SK-N-SH treated with all-trans-retinoic acid at 6 μM for 48 hours (cell line): ENCODE data around the gene ATP8A1.

Experiments used
- ATAC-seq: fragments of 200-7000 bp; cut with Tn5 transposase; 3 replicates; pipeline ENCODE4 v1.9.1; 2020; ENCODE audit warnings: mild to moderate bottlenecking, moderate library complexity
- ARNTL ChIP-seq: fragments of 450-650 bp; formaldehyde crosslinking; IDR thresholded peaks from 2 replicates; pipeline ENCODE4 v1.5.0; 2020; ENCODE audit warnings: low read depth, mild to moderate bottlenecking, moderate library complexity, borderline replicate concordance
- BACH2 ChIP-seq: fragments of 250-450 bp; sonication (Bioruptor Pico); IDR thresholded peaks from 2 replicates; pipeline ENCODE4 v1.9.0; 2021; ENCODE audit warnings: mild to moderate bottlenecking, borderline replicate concordance
- CSDC2 ChIP-seq: fragments of 250-450 bp; sonication (Bioruptor Pico); IDR thresholded peaks from 2 replicates; pipeline ENCODE4 v1.5.0; 2020; ENCODE audit warnings: mild to moderate bottlenecking, moderate library complexity
- ESRRG ChIP-seq: fragments of 250-450 bp; sonication (Bioruptor Pico); IDR thresholded peaks from 2 replicates; pipeline ENCODE4 v1.6.1; 2021; ENCODE audit warnings: mild to moderate bottlenecking
- GLIS3 ChIP-seq: fragments of 250-450 bp; sonication (Bioruptor Pico); IDR thresholded peaks from 2 replicates; pipeline ENCODE4 v1.5.0; 2020; ENCODE audit warnings: mild to moderate bottlenecking, moderate library complexity
- ISL1 ChIP-seq: fragments of 250-450 bp; sonication (Bioruptor Pico); IDR thresholded peaks from 2 replicates; pipeline ENCODE4 v2.1.2; 2022; ENCODE audit warnings: mild to moderate bottlenecking, moderate library complexity
- OSR1 ChIP-seq: fragments of 250-450 bp; sonication (Bioruptor Pico); IDR thresholded peaks from 2 replicates; pipeline ENCODE4 v1.8.0; 2022; ENCODE audit warnings: moderate library complexity, mild to moderate bottlenecking, inconsistent platforms
- PPARA ChIP-seq: fragments of 250-450 bp; sonication (Bioruptor Pico); IDR thresholded peaks from 2 replicates; pipeline ENCODE4 v1.5.0; 2020; ENCODE audit warnings: mild to moderate bottlenecking, borderline replicate concordance
- RARB ChIP-seq: fragments of 250-450 bp; sonication (Bioruptor Pico); IDR thresholded peaks from 2 replicates; pipeline ENCODE4 v1.8.0; 2021; ENCODE audit warnings: mild to moderate bottlenecking, moderate library complexity
- SNAI2 ChIP-seq: fragments of 250-450 bp; sonication (Bioruptor Pico); IDR thresholded peaks from 2 replicates; pipeline ENCODE4 v1.5.0; 2020; ENCODE audit warnings: mild to moderate bottlenecking, moderate library complexity
- TCF4 ChIP-seq: fragments of 250-450 bp; sonication (Bioruptor Pico); IDR thresholded peaks from 2 replicates; pipeline ENCODE4 v1.8.0; 2021; ENCODE audit warnings: mild to moderate bottlenecking, moderate library complexity, borderline replicate concordance
- ZC3H10 ChIP-seq: fragments of 250-450 bp; sonication (Bioruptor Pico); IDR thresholded peaks from 2 replicates; pipeline ENCODE4 v1.5.1; 2021; ENCODE audit warnings: mild to moderate bottlenecking, moderate library complexity
- ZFP3 ChIP-seq: fragments of 250-450 bp; sonication (Bioruptor Pico); IDR thresholded peaks from 2 replicates; pipeline ENCODE4 v1.5.0; 2020; ENCODE audit warnings: mild to moderate bottlenecking, moderate library complexity
- ZFP30 ChIP-seq: fragments of 450-650 bp; formaldehyde crosslinking; IDR thresholded peaks from 2 replicates; pipeline ENCODE4 v1.5.0; 2022; ENCODE audit warnings: mild to moderate bottlenecking, moderate library complexity
- ZNF565 ChIP-seq: fragments of 450-650 bp; formaldehyde crosslinking; conservative IDR thresholded peaks from 2 replicates; pipeline ENCODE4 v1.5.0; 2020; ENCODE audit warnings: low read depth, mild to moderate bottlenecking, moderate library complexity
- ZNF8 ChIP-seq: fragments of 450-650 bp; formaldehyde crosslinking; IDR thresholded peaks from 2 replicates; pipeline ENCODE4 v1.5.0; 2020; ENCODE audit warnings: mild to moderate bottlenecking, moderate library complexity
- TF ChIP-seq, protein P1 (sequence below): fragments of 250-450 bp; sonication (Bioruptor Pico); IDR thresholded peaks from 2 replicates; pipeline ENCODE4 v1.5.1; 2021; ENCODE audit warnings: mild to moderate bottlenecking, moderate library complexity
- TF ChIP-seq, protein P2 (sequence below): fragments of 250-450 bp; sonication (Bioruptor Pico); IDR thresholded peaks from 2 replicates; pipeline ENCODE4 v1.5.1; 2020; ENCODE audit warnings: low read depth, mild to moderate bottlenecking, moderate library complexity
- TF ChIP-seq, protein P3 (sequence below): fragments of 250-450 bp; sonication (Bioruptor Pico); IDR thresholded peaks from 2 replicates; pipeline ENCODE4 v1.5.0; 2020; ENCODE audit warnings: mild to moderate bottlenecking, moderate library complexity
- TF ChIP-seq, protein P4 (sequence below): fragments of 250-450 bp; sonication (Bioruptor Pico); IDR thresholded peaks from 2 replicates; pipeline ENCODE4 v1.8.0; 2021; ENCODE audit warnings: low read depth, mild to moderate bottlenecking, moderate library complexity, borderline replicate concordance
- TF ChIP-seq, protein P5 (sequence below): fragments of 250-450 bp; sonication (Bioruptor Pico); IDR thresholded peaks from 2 replicates; pipeline ENCODE4 v1.8.0; 2020; ENCODE audit warnings: mild to moderate bottlenecking, moderate library complexity, borderline replicate concordance

ATP8A1 gene

DNA sequence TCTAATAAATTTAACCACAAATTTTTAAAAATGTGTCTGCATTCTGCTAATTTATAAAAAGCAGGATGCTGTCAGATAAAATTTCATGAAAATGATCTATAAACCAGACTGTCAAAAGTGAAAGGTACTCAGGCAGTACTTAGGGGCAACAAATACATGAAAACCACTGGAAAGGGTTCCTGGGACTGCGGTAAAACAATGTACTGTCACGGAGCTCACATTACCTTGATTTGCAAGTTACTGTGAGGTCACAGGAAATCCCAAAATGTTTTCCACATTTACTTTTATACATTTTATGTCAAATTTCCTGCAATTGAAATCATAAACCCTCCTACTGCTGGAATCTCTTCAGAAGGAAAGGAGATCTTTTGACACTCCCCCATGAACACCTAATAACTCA is 214.3 kb downstream of the ATP8A1 start (continued):
- TF ChIP-seq, protein P1, sequence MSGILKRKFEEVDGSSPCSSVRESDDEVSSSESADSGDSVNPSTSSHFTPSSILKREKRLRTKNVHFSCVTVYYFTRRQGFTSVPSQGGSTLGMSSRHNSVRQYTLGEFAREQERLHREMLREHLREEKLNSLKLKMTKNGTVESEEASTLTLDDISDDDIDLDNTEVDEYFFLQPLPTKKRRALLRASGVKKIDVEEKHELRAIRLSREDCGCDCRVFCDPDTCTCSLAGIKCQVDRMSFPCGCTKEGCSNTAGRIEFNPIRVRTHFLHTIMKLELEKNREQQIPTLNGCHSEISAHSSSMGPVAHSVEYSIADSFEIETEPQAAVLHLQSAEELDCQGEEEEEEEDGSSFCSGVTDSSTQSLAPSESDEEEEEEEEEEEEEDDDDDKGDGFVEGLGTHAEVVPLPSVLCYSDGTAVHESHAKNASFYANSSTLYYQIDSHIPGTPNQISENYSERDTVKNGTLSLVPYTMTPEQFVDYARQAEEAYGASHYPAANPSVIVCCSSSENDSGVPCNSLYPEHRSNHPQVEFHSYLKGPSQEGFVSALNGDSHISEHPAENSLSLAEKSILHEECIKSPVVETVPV: no peak
- TF ChIP-seq ZNF8 (CRISPR knock-in tag): no peak

DNA sequence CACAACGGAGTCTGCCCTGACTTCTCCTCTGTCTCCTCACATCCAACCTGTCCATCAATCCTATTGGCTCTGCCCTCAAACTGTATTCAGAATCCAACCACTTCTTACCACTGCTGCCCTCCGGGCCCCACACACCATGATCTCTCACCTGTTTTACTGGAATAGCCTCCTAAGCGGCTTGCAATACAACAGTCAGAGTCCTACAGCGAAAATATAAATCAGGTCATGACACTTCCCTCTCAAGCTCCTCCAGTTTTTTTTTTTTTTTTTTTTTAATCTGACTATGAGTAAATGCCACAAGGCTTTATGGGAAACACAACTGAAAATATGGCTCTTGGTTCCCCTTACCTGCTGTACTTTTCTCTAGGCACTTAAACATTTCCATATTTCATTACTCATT is 216.8 kb downstream of the ATP8A1 start:
- TF ChIP-seq CSDC2 (CRISPR knock-in tag): no peak
- TF ChIP-seq ZNF565 (CRISPR knock-in tag): no peak
- no peak for TF ChIP-seq BACH2 (CRISPR knock-in tag)
- no peak for TF ChIP-seq SNAI2
- no peak for TF ChIP-seq PPARA (CRISPR knock-in tag)
- TF ChIP-seq RARB (CRISPR knock-in tag): no peak
- no peak for TF ChIP-seq ZC3H10 (CRISPR knock-in tag)
- TF ChIP-seq, protein P2, sequence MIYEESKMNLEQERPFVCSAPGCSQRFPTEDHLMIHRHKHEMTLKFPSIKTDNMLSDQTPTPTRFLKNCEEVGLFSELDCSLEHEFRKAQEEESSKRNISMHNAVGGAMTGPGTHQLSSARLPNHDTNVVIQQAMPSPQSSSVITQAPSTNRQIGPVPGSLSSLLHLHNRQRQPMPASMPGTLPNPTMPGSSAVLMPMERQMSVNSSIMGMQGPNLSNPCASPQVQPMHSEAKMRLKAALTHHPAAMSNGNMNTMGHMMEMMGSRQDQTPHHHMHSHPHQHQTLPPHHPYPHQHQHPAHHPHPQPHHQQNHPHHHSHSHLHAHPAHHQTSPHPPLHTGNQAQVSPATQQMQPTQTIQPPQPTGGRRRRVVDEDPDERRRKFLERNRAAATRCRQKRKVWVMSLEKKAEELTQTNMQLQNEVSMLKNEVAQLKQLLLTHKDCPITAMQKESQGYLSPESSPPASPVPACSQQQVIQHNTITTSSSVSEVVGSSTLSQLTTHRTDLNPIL (CRISPR knock-in tag): no peak
- TF ChIP-seq ARNTL (CRISPR knock-in tag): no peak
- TF ChIP-seq ISL1 (CRISPR knock-in tag): no peak
- TF ChIP-seq, protein P3, sequence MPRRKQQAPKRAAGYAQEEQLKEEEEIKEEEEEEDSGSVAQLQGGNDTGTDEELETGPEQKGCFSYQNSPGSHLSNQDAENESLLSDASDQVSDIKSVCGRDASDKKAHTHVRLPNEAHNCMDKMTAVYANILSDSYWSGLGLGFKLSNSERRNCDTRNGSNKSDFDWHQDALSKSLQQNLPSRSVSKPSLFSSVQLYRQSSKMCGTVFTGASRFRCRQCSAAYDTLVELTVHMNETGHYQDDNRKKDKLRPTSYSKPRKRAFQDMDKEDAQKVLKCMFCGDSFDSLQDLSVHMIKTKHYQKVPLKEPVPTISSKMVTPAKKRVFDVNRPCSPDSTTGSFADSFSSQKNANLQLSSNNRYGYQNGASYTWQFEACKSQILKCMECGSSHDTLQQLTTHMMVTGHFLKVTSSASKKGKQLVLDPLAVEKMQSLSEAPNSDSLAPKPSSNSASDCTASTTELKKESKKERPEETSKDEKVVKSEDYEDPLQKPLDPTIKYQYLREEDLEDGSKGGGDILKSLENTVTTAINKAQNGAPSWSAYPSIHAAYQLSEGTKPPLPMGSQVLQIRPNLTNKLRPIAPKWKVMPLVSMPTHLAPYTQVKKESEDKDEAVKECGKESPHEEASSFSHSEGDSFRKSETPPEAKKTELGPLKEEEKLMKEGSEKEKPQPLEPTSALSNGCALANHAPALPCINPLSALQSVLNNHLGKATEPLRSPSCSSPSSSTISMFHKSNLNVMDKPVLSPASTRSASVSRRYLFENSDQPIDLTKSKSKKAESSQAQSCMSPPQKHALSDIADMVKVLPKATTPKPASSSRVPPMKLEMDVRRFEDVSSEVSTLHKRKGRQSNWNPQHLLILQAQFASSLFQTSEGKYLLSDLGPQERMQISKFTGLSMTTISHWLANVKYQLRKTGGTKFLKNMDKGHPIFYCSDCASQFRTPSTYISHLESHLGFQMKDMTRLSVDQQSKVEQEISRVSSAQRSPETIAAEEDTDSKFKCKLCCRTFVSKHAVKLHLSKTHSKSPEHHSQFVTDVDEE: no peak
- no peak for TF ChIP-seq GLIS3
- TF ChIP-seq, protein P4, sequence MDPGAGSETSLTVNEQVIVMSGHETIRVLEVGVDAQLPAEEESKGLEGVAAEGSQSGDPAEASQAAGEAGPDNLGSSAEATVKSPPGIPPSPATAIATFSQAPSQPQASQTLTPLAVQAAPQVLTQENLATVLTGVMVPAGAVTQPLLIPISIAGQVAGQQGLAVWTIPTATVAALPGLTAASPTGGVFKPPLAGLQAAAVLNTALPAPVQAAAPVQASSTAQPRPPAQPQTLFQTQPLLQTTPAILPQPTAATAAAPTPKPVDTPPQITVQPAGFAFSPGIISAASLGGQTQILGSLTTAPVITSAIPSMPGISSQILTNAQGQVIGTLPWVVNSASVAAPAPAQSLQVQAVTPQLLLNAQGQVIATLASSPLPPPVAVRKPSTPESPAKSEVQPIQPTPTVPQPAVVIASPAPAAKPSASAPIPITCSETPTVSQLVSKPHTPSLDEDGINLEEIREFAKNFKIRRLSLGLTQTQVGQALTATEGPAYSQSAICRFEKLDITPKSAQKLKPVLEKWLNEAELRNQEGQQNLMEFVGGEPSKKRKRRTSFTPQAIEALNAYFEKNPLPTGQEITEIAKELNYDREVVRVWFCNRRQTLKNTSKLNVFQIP: no peak
- TF ChIP-seq, protein P5, sequence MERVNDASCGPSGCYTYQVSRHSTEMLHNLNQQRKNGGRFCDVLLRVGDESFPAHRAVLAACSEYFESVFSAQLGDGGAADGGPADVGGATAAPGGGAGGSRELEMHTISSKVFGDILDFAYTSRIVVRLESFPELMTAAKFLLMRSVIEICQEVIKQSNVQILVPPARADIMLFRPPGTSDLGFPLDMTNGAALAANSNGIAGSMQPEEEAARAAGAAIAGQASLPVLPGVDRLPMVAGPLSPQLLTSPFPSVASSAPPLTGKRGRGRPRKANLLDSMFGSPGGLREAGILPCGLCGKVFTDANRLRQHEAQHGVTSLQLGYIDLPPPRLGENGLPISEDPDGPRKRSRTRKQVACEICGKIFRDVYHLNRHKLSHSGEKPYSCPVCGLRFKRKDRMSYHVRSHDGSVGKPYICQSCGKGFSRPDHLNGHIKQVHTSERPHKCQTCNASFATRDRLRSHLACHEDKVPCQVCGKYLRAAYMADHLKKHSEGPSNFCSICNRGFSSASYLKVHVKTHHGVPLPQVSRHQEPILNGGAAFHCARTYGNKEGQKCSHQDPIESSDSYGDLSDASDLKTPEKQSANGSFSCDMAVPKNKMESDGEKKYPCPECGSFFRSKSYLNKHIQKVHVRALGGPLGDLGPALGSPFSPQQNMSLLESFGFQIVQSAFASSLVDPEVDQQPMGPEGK (CRISPR knock-in tag): no peak
- no peak for TF ChIP-seq ZNF8 (CRISPR knock-in tag)
- TF ChIP-seq, protein P1: no peak
- ATAC-seq: no peak

DNA sequence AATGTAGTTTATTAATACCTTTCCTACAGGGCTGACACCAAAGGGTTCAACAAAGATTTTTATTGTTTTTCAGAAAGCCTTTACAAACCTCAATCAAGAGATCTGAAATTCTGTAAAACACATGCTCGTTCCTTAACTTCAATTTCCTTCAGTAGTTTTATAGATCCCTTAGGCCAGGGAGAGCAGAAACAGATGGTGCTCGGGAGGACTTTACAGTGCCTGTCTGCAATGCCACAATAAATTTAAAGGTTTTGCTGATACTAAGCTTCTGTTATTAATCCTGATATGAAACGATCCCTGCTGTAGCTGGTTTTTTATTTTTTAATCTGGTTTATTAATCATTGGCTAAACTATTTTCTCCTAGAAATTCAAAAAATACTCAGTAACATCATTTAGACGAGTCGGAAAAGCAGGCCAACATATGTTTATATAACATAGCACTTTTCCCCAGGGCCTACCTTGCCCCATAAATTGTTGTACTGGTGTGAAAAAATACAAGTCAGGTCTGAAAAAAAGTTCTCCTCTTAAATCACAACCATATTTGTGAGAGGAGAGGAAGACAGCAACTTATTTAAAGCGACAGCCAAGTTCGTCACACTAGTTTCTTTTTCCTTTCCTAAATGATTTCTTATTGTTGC is 219.9 kb downstream of the ATP8A1 start:
- no peak for ATAC-seq

DNA sequence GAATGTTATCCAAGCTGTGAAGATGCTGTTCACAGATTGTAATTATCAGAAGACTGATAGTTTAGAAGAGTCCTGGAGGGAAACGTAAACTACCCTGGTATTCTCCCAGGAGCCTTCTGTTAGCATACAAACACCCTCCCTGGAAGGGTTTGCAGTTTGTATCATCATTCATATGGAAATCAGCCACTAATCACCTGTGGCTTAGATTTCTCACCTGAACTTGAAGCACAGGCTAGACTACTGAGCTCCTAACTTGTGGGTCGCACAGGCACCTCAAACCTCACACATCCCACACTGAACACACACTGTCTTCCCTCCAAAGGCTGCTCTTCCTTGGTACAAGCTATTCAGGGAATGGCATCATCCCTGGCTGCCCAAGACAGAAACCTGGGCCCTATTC is 228.9 kb downstream of the ATP8A1 start:
- TF ChIP-seq OSR1 (CRISPR knock-in tag) (no peak), TCF4 (CRISPR knock-in tag) (no peak), ESRRG (no peak), ZNF565 (CRISPR knock-in tag) (no peak), ZFP30 (CRISPR knock-in tag) (no peak), ZFP3 (CRISPR knock-in tag) (no peak), GLIS3 (no peak), SNAI2 (no peak), ZNF8 (CRISPR knock-in tag) (no peak), ZC3H10 (CRISPR knock-in tag) (no peak), BACH2 (CRISPR knock-in tag) (no peak), RARB (CRISPR knock-in tag) (no peak)
- TF ChIP-seq, protein P1: no peak
- TF ChIP-seq, protein P2 (CRISPR knock-in tag): no peak
- no peak for ATAC-seq

More for the DNA sequence above, 219.9 kb downstream of the ATP8A1 start:
- no peak for TF ChIP-seq ARNTL (CRISPR knock-in tag)
- TF ChIP-seq TCF4 (CRISPR knock-in tag): peak; percentile 44; the same call in 1 of the 2 replicates
- no peak for TF ChIP-seq ZC3H10 (CRISPR knock-in tag)
- no peak for TF ChIP-seq GLIS3
- TF ChIP-seq, all 23 proteins: peak for 1
